Upper lobe of right lung (tissue), 1 donor: ENCODE measurements around the gene MEGF9. TPM values are rescaled to one million over a fixed set of nuclear protein-coding genes. Genes with fewer than 3 reads are reported as not detected.

Experiments used
- ATAC-seq: fragments of 200-7000 bp; cut with Tn5 transposase; one replicate; pipeline ENCODE4 v1.9.1; 2020; ENCODE audit warnings: mild to moderate bottlenecking, moderate library complexity
- DNase-seq: peaks from one replicate; pipeline ENCODE4 v3.0.0-alpha.2; 2020
- H3K27ac ChIP-seq: fragments of 200-600 bp; one replicate; pipeline ENCODE4 v1.8.0; 2022
- H3K27me3 ChIP-seq: fragments of 200-600 bp; one replicate; pipeline ENCODE4 v1.8.0; 2022; ENCODE audit warnings: mild to moderate bottlenecking
- H3K36me3 ChIP-seq: fragments of 200-600 bp; one replicate; pipeline ENCODE4 v1.8.0; 2022
- H3K4me1 ChIP-seq: fragments of 200-600 bp; one replicate; pipeline ENCODE4 v1.8.0; 2022
- H3K4me3 ChIP-seq: fragments of 200-600 bp; one replicate; pipeline ENCODE4 v1.8.0; 2022; ENCODE audit warnings: mild to moderate bottlenecking
- H3K9me3 ChIP-seq: fragments of 200-600 bp; one replicate; pipeline ENCODE4 v1.8.0; 2022
- intact Hi-C: fragments of 100-400 bp; cut with DNase I; formaldehyde crosslinking; loops from one replicate; pipeline ENCODE4 v1.11.0; 2022
- total RNA-seq: library from RNA; stranded (reverse); fragmentation: NEBNext Ultra II Directional; extraction: Animal tissue kit (Norgen Biotek cat#: 25700); gene quantifications from one replicate; pipeline ENCODE4 v1.2.1, GENCODE V29; 2021
- TF ChIP-seq, protein P1 (sequence below): fragments of 200-600 bp; IDR thresholded peaks from one replicate; pipeline ENCODE4 v1.8.0; 2022; ENCODE audit warnings: antibody characterized with exemption
- donor health status: DM: no; HTN: yes; CAD: no; lungs with severe emphysema.

Gene MEGF9
- total RNA-seq, 1 donor from 2014 or later: 92.9 TPM

DNA sequence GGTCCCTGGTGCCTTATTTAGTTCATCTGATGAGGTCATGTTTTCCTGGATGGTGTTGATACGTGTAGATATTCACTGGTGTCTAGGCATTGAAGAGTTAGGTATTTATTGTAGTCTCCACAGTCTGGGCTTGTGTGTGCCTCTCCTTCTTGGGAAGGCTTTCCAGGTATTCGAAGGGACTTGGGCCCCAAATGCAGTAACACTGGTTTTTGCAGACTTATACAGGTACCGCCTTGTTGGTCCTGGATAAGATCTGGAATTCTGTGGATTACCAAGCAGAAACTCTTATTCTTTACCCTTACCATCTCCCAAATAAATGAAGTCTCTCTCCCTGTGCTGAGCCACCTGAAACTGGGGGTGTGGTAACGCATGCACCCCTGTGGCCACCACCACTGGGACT, 34.1 kb downstream of the MEGF9 start:
- H3K27ac ChIP-seq: no peak overlapping the region
- ATAC-seq: no peak

DNA sequence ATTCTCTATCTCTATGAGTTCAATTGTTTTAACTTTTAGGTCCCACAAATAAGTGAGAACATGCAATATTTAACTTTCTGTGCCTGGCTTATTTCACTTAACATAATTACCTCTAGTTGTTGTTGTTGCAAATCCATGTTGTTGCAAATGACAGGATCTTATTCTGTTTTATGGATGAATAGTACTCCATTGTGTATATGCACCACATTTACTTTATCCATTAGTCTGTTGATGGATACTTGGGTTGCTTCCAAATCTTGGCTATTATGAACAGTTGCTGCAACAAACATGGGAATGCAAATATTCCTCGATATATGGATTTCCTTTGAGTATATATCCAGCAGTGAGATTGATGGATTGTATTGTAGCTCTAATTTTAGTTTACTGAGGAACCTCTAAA, 36.3 kb downstream of the MEGF9 start:
- intact Hi-C loops: no loop called here
- Histone ChIP-seq H3K36me3 (no peaks in the 10 kb centered on the region), H3K27me3 (no peaks in the 10 kb centered on the region), H3K27ac (no peak overlapping the region), H3K9me3 (no peaks in the 10 kb centered on the region), H3K4me1 (peaks cover 10% of the 10 kb centered on the region), H3K4me3 (no peak overlapping the region)
- no peak for DNase-seq
- no peak for ATAC-seq
- TF ChIP-seq, protein P1, sequence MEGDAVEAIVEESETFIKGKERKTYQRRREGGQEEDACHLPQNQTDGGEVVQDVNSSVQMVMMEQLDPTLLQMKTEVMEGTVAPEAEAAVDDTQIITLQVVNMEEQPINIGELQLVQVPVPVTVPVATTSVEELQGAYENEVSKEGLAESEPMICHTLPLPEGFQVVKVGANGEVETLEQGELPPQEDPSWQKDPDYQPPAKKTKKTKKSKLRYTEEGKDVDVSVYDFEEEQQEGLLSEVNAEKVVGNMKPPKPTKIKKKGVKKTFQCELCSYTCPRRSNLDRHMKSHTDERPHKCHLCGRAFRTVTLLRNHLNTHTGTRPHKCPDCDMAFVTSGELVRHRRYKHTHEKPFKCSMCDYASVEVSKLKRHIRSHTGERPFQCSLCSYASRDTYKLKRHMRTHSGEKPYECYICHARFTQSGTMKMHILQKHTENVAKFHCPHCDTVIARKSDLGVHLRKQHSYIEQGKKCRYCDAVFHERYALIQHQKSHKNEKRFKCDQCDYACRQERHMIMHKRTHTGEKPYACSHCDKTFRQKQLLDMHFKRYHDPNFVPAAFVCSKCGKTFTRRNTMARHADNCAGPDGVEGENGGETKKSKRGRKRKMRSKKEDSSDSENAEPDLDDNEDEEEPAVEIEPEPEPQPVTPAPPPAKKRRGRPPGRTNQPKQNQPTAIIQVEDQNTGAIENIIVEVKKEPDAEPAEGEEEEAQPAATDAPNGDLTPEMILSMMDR: no peak

More for the DNA sequence above, 34.1 kb downstream of the MEGF9 start:
- Histone ChIP-seq H3K4me1 (peaks cover 20% of the 10 kb centered on the region), H3K36me3 (no peaks in the 10 kb centered on the region), H3K9me3 (no peaks in the 10 kb centered on the region), H3K4me3 (no peak overlapping the region), H3K27me3 (no peaks in the 10 kb centered on the region)
- TF ChIP-seq, protein P1: no peak
- DNase-seq: no peak
- intact Hi-C loops: no loop called here

DNA sequence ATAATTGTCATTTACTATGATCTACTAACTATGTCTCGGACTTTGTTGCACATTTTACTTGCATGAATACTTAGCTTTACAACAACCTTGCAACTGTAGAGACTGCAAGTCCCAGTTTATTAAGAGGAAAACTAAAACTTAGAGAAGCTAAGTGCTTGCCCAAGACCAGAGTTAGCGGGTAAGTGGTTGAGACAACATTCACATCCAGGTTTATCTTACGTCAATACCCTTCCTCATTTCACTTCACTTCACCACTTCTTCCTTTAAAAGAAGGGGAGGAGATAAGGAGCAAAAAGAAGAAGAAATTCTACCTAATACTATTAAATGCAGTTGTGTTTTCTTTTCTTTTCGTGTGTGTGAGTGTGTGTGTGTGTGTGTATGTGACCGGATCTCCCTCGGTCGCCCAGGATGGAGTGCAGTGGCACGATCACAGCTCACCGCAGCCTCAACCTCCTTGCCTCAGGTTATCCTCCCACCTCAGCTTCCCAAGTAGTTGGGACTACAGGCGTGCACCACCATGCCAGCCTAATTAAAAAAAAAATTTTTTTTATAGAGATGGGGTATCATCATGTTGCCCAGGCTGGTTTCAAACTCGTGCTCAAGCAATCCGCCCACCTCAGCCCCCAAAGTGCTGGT, 37.4 kb downstream of the MEGF9 start:
- Histone ChIP-seq H3K4me1 (peaks cover 10% of the 10 kb centered on the region), H3K36me3 (no peaks in the 10 kb centered on the region), H3K4me3 (no peak overlapping the region), H3K27me3 (no peaks in the 10 kb centered on the region), H3K9me3 (no peaks in the 10 kb centered on the region), H3K27ac (no peak overlapping the region)
- no peak for DNase-seq
- TF ChIP-seq, protein P1: no peak
- peak; percentile 83 for ATAC-seq
- intact Hi-C loops: no loop called here

DNA sequence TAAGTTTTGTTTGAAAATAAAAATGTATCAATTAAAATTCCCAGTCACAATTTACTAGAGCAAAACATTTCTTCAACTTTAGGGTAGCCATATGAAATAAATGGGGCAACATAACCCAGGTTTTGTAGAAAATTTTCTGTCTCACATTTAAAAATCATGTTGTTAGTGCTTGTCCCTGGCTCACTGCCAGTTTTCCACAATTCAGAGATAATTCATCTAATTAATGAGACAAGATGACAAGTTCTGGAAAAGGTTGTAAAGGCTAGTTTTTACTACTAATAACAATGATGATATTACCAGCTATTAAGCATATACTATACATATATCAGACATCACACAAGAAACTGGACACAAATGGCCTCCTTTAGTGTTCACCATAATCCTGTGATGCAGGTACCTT, 45.9 kb downstream of the MEGF9 start:
- H3K9me3 ChIP-seq: no peaks in the 10 kb centered on the region
- H3K27ac ChIP-seq: no peak overlapping the region
- TF ChIP-seq, protein P1: no peak
- ATAC-seq: no peak
- H3K4me1 ChIP-seq: peaks cover 19% of the 10 kb centered on the region
- H3K4me3 ChIP-seq: no peak overlapping the region
- intact Hi-C loops: no loop called here
- no peaks in the 10 kb centered on the region for H3K27me3 ChIP-seq
- DNase-seq: no peak
- H3K36me3 ChIP-seq: no peaks in the 10 kb centered on the region

GRCh38 chr9:120663950-120664349, 50.3 kb downstream of the MEGF9 start:
- no peaks in the 10 kb centered on the region for H3K9me3 ChIP-seq
- H3K27ac ChIP-seq: no peak overlapping the region
- no peak overlapping the region for H3K4me3 ChIP-seq
- no peak for DNase-seq
- TF ChIP-seq, protein P1: no peak
- ATAC-seq: no peak
- H3K36me3 ChIP-seq: peaks cover 4% of the 10 kb centered on the region
- H3K27me3 ChIP-seq: no peaks in the 10 kb centered on the region
- peaks cover 26% of the 10 kb centered on the region for H3K4me1 ChIP-seq
- intact Hi-C loops: no loop called here

DNA sequence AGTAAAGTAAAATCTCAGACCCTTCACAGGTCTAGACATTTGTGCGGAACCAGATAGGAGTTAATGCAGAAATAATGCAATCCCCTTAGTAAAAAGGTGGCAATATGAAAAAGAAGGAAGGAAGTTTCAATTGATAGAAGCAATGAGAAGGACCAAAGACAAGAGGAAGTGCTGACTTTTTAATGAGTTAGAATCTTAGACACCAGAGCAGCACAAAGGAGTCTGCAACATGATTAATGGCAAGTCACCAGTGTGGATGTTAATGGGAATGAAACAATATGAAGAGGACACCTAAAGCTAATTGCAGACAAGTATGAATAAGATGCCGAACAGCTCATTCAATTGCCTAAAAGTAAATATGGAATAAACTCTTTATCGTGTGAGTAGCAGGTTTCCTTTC, 50.9 kb downstream of the MEGF9 start:
- Histone ChIP-seq H3K27me3 (no peaks in the 10 kb centered on the region), H3K27ac (no peak overlapping the region), H3K36me3 (peaks cover 7% of the 10 kb centered on the region), H3K4me1 (peaks cover 26% of the 10 kb centered on the region), H3K9me3 (no peaks in the 10 kb centered on the region), H3K4me3 (no peak overlapping the region)
- TF ChIP-seq, protein P1: no peak
- DNase-seq (no peak), ATAC-seq (peak; percentile 33)
- intact Hi-C loops: no loop called here
